Glutamatergic neuron (in vitro differentiated cells): ENCODE data around the gene UBR1. TPM values are rescaled to one million over a fixed set of nuclear protein-coding genes. Genes with fewer than 3 reads are reported as not detected.

ENCODE experiments used
- DNase-seq: peaks from one replicate; pipeline ENCODE4 v3.0.0; 2022
- H3K27ac Mint-ChIP-seq: one replicate; pipeline ENCODE4 v1.8.0; 2020; ENCODE audit warnings: mild to moderate bottlenecking, mixed read lengths, inconsistent platforms; ENCODE audit not compliant: unreplicated experiment
- H3K27me3 Mint-ChIP-seq: one replicate; pipeline ENCODE4 v1.8.0; 2020; ENCODE audit warnings: mild to moderate bottlenecking, moderate library complexity, mixed read lengths, inconsistent platforms; ENCODE audit not compliant: unreplicated experiment
- H3K36me3 Mint-ChIP-seq: one replicate; pipeline ENCODE4 v1.8.0; 2020; ENCODE audit warnings: mild to moderate bottlenecking, mixed read lengths, inconsistent platforms; ENCODE audit not compliant: unreplicated experiment
- H3K4me1 Mint-ChIP-seq: one replicate; pipeline ENCODE4 v1.8.0; 2020; ENCODE audit warnings: mild to moderate bottlenecking, low read depth, mixed read lengths, inconsistent platforms; ENCODE audit not compliant: unreplicated experiment
- H3K4me3 Mint-ChIP-seq: one replicate; pipeline ENCODE4 v1.8.0; 2020; ENCODE audit warnings: mild to moderate bottlenecking, mixed read lengths, inconsistent platforms; ENCODE audit not compliant: unreplicated experiment
- H3K9me3 Mint-ChIP-seq: one replicate; pipeline ENCODE4 v1.8.0; 2020; ENCODE audit warnings: mild to moderate bottlenecking, moderate library complexity, mixed read lengths, inconsistent platforms; ENCODE audit not compliant: unreplicated experiment
- total RNA-seq: library from RNA; stranded (reverse); fragmentation: NEBNext Ultra II Directional; extraction: Animal tissue kit (Norgen Biotek cat#: 25700); gene quantifications from one replicate; pipeline ENCODE4 v1.2.1, GENCODE V29; 2021; ENCODE audit not compliant: unreplicated experiment
- TF ChIP-seq, protein P1 (sequence below): fragments of 200-600 bp; sonication (generic); IDR thresholded peaks from one replicate; pipeline ENCODE4 v1.5.0; 2021; ENCODE audit not compliant: partially characterized antibody, unreplicated experiment

UBR1 gene
- total RNA-seq, 1 donor from 2014 or later = 39.9 TPM

DNA sequence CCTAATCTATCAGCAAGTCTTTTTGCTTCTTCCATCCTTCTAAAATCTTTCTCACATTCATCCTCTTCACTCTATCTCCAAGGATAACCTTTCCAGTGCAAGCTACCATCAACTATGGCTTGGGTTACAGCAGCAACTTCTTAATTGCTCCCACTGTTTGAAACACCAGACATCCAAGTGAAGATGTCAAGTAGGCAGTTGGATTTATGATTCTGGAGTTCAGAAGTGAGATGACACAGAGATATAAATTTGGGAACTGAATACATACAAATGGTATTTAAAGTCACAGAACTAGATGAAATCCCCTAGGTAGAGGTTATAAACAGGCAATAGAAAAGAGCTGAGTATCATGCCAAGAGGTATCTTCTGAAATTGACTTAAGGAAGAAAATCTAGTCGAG is 3.7 kb downstream of the UBR1 start:
- Mint-ChIP-seq H3K4me3 (no peak overlapping the region), H3K9me3 (no peaks in the 10 kb centered on the region), H3K36me3 (no peaks in the 10 kb centered on the region), H3K27ac (no peak overlapping the region), H3K27me3 (no peaks in the 10 kb centered on the region), H3K4me1 (peaks cover 3% of the 10 kb centered on the region)
- TF ChIP-seq, protein P1, sequence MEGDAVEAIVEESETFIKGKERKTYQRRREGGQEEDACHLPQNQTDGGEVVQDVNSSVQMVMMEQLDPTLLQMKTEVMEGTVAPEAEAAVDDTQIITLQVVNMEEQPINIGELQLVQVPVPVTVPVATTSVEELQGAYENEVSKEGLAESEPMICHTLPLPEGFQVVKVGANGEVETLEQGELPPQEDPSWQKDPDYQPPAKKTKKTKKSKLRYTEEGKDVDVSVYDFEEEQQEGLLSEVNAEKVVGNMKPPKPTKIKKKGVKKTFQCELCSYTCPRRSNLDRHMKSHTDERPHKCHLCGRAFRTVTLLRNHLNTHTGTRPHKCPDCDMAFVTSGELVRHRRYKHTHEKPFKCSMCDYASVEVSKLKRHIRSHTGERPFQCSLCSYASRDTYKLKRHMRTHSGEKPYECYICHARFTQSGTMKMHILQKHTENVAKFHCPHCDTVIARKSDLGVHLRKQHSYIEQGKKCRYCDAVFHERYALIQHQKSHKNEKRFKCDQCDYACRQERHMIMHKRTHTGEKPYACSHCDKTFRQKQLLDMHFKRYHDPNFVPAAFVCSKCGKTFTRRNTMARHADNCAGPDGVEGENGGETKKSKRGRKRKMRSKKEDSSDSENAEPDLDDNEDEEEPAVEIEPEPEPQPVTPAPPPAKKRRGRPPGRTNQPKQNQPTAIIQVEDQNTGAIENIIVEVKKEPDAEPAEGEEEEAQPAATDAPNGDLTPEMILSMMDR = no peak
- no peak for DNase-seq

DNA sequence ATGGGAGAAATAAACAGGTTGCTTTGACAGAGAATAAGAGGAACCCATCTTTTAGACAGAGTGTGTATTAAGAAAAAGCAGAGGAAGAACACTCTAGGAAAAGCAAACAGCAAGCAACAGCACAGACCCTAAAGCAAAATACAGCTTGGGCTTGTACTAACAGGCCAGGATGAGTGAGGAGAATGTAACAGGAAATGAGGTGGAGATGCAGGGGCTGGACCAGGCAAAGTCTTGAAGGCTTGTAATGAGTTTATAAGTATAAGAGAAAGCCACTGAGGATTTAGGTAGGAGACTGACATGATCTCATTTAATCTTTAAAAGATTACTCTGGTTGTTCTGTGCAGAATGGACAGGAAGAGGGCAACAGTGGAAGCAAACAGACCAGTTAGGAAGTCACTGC is 4.9 kb downstream of the UBR1 start:
- TF ChIP-seq, protein P1 = no peak
- Mint-ChIP-seq H3K4me1 (peaks cover 3% of the 10 kb centered on the region), H3K4me3 (no peak overlapping the region), H3K36me3 (no peaks in the 10 kb centered on the region), H3K9me3 (no peaks in the 10 kb centered on the region), H3K27ac (no peak overlapping the region), H3K27me3 (no peaks in the 10 kb centered on the region)
- DNase-seq = no peak

DNA sequence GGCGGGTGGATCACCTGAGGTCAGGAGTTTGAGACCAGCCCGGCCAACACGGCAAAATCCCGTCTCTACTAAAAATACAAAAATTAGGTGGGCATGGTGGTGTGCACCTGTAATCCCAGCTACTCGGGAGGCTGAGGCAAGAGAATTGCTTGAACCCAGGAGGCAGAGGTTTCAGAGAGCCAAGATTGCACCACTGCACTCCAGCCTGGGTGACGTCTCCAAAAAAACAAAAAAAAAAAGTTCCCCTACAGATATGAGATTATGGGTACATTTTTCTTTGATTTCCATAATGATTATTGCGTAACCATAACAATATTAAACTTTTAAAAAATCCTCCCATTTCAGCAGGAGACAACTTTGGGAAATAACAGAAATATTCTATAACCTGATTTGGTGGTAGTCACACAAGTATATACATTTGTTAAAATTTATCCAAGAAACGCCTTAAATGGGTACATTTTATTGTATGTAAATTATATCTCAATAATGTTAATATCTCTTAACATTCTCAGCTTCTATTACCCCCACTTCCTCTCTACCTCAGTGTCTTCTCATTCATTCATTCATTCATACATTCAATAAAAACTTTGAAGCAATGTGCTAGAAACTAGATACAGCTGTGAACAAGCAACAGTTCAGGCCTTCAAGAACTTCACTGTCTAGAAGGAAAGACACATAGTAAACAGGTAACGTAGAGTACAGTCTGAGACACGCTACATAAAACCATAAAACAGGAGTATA is 6.6 kb downstream of the UBR1 start:
- H3K4me3 Mint-ChIP-seq = no peak overlapping the region

DNA sequence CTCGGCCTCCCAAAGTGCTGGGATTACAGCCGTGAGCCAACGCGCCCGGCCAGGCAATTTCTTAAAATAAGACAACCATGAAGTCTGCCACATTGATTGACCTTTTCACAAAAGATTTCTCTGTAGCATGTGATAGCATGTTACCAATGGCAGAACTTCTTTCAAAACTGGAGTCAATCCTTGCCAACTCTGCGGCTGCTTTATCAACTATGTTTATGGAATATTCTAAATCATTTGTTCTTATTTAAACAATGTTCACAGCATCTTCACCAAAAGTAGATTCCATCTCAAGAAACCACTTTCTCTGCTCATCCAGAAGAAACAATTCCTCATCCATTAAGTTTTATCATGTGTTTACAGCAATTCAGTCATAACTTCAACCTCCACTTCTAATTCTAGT is 9.4 kb downstream of the UBR1 start:
- Mint-ChIP-seq H3K4me3 (no peak overlapping the region), H3K27me3 (no peaks in the 10 kb centered on the region), H3K36me3 (no peaks in the 10 kb centered on the region), H3K4me1 (no peaks in the 10 kb centered on the region), H3K27ac (no peak overlapping the region), H3K9me3 (no peaks in the 10 kb centered on the region)
- no peak for DNase-seq
- TF ChIP-seq, protein P1 = no peak

More for the DNA sequence above, 6.6 kb downstream of the UBR1 start:
- no peaks in the 10 kb centered on the region for H3K36me3 Mint-ChIP-seq
- no peaks in the 10 kb centered on the region for H3K27me3 Mint-ChIP-seq
- DNase-seq = no peak
- H3K4me1 Mint-ChIP-seq = peaks cover under 1% of the 10 kb centered on the region
- H3K9me3 Mint-ChIP-seq = no peaks in the 10 kb centered on the region
- TF ChIP-seq, protein P1 = no peak
- H3K27ac Mint-ChIP-seq = no peak overlapping the region

DNA sequence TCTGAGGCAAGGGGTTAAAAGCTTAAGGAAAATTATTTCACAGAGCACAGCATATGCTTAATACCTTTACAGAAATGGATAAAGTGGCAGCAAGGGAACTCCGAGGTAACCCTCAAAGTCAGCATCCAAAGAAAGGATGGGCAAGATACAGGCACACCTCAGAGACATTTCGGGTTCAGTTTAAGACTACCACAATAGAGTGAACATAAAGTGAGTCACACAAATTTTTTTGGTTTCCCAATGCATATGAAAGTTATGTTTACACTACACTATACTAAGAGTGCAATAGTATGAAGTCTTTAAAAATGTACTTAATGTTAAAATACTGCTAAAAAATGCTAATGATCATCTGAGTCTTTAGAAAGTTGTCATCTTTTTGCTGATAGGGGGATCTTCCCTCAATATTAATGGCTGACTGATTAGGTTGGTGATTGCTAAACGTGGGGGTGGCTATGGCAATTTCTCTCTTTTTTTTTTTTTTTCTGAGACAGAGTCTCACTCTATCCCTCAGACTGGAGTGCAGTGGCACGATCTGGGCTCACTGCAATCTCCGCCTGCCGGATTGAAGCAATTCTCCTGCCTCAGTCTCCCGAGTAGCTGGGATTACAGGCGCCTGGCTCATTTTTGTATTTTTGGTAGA is 10.0 kb downstream of the UBR1 start:
- Mint-ChIP-seq H3K36me3 (no peaks in the 10 kb centered on the region), H3K4me3 (no peak overlapping the region), H3K4me1 (no peaks in the 10 kb centered on the region), H3K27me3 (no peaks in the 10 kb centered on the region), H3K27ac (no peak overlapping the region), H3K9me3 (no peaks in the 10 kb centered on the region)
- TF ChIP-seq, protein P1 = no peak
- DNase-seq = no peak
